GM12878 (cell line): ENCODE measurements around the gene ECM2.

ENCODE experiments used
- EP300 ChIP-seq, 2 experiments: fragments of 150-350 bp in 1 of 2; IDR thresholded peaks; 2 replicates each; pipeline ENCODE4 v1.6.1; 2011 to 2012; ENCODE audit warnings: low read depth in 2 of 2, low read length in 2 of 2, borderline replicate concordance in 1 of 2, improper control_type of control experiment in 1 of 2, inconsistent platforms in 1 of 2; ENCODE audit not compliant: control insufficient read depth in 1 of 2
- EZH2 ChIP-seq: IDR thresholded peaks from 2 replicates; pipeline ENCODE4 v1.6.1; 2012; ENCODE audit warnings: low read depth, mild to moderate bottlenecking, control low read depth, inconsistent platforms, low read length, borderline replicate concordance; ENCODE audit not compliant: control insufficient read depth
- POLR2A ChIP-seq: IDR thresholded peaks from 2 replicates; pipeline ENCODE4 v1.6.1; 2011; ENCODE audit warnings: low read depth, mild to moderate bottlenecking, low read length
- POLR2AphosphoS5 ChIP-seq: IDR thresholded peaks from 2 replicates; pipeline ENCODE4 v1.6.1; 2011; ENCODE audit warnings: mild to moderate bottlenecking, low read length, inconsistent platforms
- RAD21 ChIP-seq: IDR thresholded peaks from 2 replicates; pipeline ENCODE4 v1.6.1; 2011; ENCODE audit warnings: mild to moderate bottlenecking, low read depth, low read length, moderate library complexity; ENCODE audit not compliant: insufficient read depth
- SP1 ChIP-seq: IDR thresholded peaks from one replicate; pipeline ENCODE4 v1.6.1; 2011; ENCODE audit warnings: low read depth, low read length
- SPI1 ChIP-seq: IDR thresholded peaks from 2 replicates; pipeline ENCODE4 v1.6.1; 2011; ENCODE audit warnings: low read depth, mild to moderate bottlenecking, low read length, moderate library complexity, borderline replicate concordance; ENCODE audit not compliant: insufficient read depth
- TF ChIP-seq, protein P1 (sequence below): IDR thresholded peaks from 2 replicates; pipeline ENCODE4 v1.6.1; 2012; ENCODE audit warnings: low read length, inconsistent platforms
- TF ChIP-seq, protein P2 (sequence below): IDR thresholded peaks from 2 replicates; pipeline ENCODE4 v1.6.1; 2012; ENCODE audit warnings: mild to moderate bottlenecking, low read depth, low read length

GRCh38 chr9:92525306-92525705 lies 10.5 kb downstream of the ECM2 start:
- TF ChIP-seq EZH2 = no peak
- TF ChIP-seq, protein P1, sequence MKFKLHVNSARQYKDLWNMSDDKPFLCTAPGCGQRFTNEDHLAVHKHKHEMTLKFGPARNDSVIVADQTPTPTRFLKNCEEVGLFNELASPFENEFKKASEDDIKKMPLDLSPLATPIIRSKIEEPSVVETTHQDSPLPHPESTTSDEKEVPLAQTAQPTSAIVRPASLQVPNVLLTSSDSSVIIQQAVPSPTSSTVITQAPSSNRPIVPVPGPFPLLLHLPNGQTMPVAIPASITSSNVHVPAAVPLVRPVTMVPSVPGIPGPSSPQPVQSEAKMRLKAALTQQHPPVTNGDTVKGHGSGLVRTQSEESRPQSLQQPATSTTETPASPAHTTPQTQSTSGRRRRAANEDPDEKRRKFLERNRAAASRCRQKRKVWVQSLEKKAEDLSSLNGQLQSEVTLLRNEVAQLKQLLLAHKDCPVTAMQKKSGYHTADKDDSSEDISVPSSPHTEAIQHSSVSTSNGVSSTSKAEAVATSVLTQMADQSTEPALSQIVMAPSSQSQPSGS = no peak
- TF ChIP-seq POLR2A = no peak
- TF ChIP-seq, protein P2, sequence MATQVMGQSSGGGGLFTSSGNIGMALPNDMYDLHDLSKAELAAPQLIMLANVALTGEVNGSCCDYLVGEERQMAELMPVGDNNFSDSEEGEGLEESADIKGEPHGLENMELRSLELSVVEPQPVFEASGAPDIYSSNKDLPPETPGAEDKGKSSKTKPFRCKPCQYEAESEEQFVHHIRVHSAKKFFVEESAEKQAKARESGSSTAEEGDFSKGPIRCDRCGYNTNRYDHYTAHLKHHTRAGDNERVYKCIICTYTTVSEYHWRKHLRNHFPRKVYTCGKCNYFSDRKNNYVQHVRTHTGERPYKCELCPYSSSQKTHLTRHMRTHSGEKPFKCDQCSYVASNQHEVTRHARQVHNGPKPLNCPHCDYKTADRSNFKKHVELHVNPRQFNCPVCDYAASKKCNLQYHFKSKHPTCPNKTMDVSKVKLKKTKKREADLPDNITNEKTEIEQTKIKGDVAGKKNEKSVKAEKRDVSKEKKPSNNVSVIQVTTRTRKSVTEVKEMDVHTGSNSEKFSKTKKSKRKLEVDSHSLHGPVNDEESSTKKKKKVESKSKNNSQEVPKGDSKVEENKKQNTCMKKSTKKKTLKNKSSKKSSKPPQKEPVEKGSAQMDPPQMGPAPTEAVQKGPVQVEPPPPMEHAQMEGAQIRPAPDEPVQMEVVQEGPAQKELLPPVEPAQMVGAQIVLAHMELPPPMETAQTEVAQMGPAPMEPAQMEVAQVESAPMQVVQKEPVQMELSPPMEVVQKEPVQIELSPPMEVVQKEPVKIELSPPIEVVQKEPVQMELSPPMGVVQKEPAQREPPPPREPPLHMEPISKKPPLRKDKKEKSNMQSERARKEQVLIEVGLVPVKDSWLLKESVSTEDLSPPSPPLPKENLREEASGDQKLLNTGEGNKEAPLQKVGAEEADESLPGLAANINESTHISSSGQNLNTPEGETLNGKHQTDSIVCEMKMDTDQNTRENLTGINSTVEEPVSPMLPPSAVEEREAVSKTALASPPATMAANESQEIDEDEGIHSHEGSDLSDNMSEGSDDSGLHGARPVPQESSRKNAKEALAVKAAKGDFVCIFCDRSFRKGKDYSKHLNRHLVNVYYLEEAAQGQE = no peak
- no peak for TF ChIP-seq EP300 (IDR thresholded peaks at IDR 0.05; ENCODE audit: borderline replicate concordance in 1 of 2, control insufficient read depth in 1 of 2, low read depth in 2 of 2, low read length in 2 of 2)
- no peak for TF ChIP-seq POLR2AphosphoS5
- no peak for TF ChIP-seq SP1
- TF ChIP-seq SPI1 = no peak
- no peak for TF ChIP-seq RAD21
